ENCODE measurements around the gene GLB1L.

GRCh38 chr2:219282375-219282774 is 37.1 kb upstream of the GLB1L start:
- TF ChIP-seq CTCF (optimal IDR thresholded peaks at IDR 0.05 in 1 of 3, IDR thresholded peaks at IDR 0.05 in 1 of 3, conservative IDR thresholded peaks at IDR 0.05 in 1 of 3; ENCODE audit: extremely low read depth in 1 of 3, insufficient read depth in 2 of 3, low read length in 3 of 3) = no peak
- TF ChIP-seq EZH2 (IDR thresholded peaks at IDR 0.05; ENCODE audit: low read length) = no peak
